Endothelial cell (in vitro differentiated cells): ENCODE results near the gene SSR4. TPM values are rescaled to one million over a fixed set of nuclear protein-coding genes. Genes with fewer than 3 reads are reported as not detected.

ENCODE experiments used
- DNase-seq: peaks from one replicate; pipeline ENCODE4 v3.0.0; 2021; ENCODE audit warnings: low spot score
- H3K27ac Mint-ChIP-seq: one replicate; pipeline ENCODE4 v1.8.0; 2021; ENCODE audit warnings: mixed read lengths, inconsistent platforms; ENCODE audit not compliant: unreplicated experiment
- H3K27me3 Mint-ChIP-seq: one replicate; pipeline ENCODE4 v1.8.0; 2021; ENCODE audit warnings: mild to moderate bottlenecking, moderate library complexity, mixed read lengths, inconsistent platforms; ENCODE audit not compliant: unreplicated experiment
- H3K36me3 Mint-ChIP-seq: one replicate; pipeline ENCODE4 v1.8.0; 2021; ENCODE audit warnings: mild to moderate bottlenecking, low read depth, mixed read lengths, inconsistent platforms; ENCODE audit not compliant: unreplicated experiment
- H3K4me1 Mint-ChIP-seq: one replicate; pipeline ENCODE4 v1.8.0; 2021; ENCODE audit warnings: mild to moderate bottlenecking, mixed read lengths, inconsistent platforms; ENCODE audit not compliant: unreplicated experiment
- H3K4me3 Mint-ChIP-seq: one replicate; pipeline ENCODE4 v1.8.0; 2021; ENCODE audit warnings: mild to moderate bottlenecking, mixed read lengths, inconsistent platforms; ENCODE audit not compliant: unreplicated experiment
- H3K9me3 Mint-ChIP-seq: one replicate; pipeline ENCODE4 v1.8.0; 2021; ENCODE audit warnings: mixed read lengths, inconsistent platforms; ENCODE audit not compliant: unreplicated experiment
- CTCF ChIP-seq: fragments of 200-600 bp; sonication (generic); IDR thresholded peaks from one replicate; pipeline ENCODE4 v1.5.0; 2021; ENCODE audit warnings: antibody characterized with exemption; ENCODE audit not compliant: unreplicated experiment
- total RNA-seq: library from RNA; stranded (reverse); fragmentation: NEBNext Ultra II Directional; extraction: Animal tissue kit (Norgen Biotek cat#: 25700); gene quantifications from one replicate; pipeline ENCODE4 v1.2.1, GENCODE V29; 2021; ENCODE audit not compliant: unreplicated experiment

The SSR4 gene
- total RNA-seq, 1 donor from 2014 or later: 243 TPM

GRCh38 chrX:153770601-153771414 is 23.7 kb upstream of the SSR4 start:
- DNase-seq: no peak
- Mint-ChIP-seq H3K4me3 (no peak overlapping the region), H3K4me1 (peaks cover 2% of the 10 kb centered on the region), H3K27me3 (peaks cover 5% of the 10 kb centered on the region), H3K9me3 (no peaks in the 10 kb centered on the region), H3K36me3 (no peaks in the 10 kb centered on the region), H3K27ac (no peak overlapping the region)
- no peak for TF ChIP-seq CTCF

GRCh38 chrX:153771415-153772315 is 22.8 kb upstream of the SSR4 start:
- TF ChIP-seq CTCF: no peak
- no peaks in the 10 kb centered on the region for H3K4me1 Mint-ChIP-seq
- H3K27me3 Mint-ChIP-seq: peaks cover 5% of the 10 kb centered on the region
- no peaks in the 10 kb centered on the region for H3K36me3 Mint-ChIP-seq
- H3K27ac Mint-ChIP-seq: no peak overlapping the region
- DNase-seq: no peak
- H3K9me3 Mint-ChIP-seq: no peaks in the 10 kb centered on the region
- H3K4me3 Mint-ChIP-seq: no peak overlapping the region

- Mint-ChIP-seq H3K36me3 (no peaks in the 10 kb centered on the region), H3K4me1 (no peaks in the 10 kb centered on the region), H3K9me3 (no peaks in the 10 kb centered on the region), H3K4me3 (no peak overlapping the region), H3K27ac (no peak overlapping the region), H3K27me3 (peaks cover 5% of the 10 kb centered on the region)
- DNase-seq: no peak
- no peak for TF ChIP-seq CTCF
Observed at GRCh38 chrX:153772316-153773217, 21.9 kb upstream of the SSR4 start.

- TF ChIP-seq CTCF: no peak
- Mint-ChIP-seq H3K4me1 (no peaks in the 10 kb centered on the region), H3K4me3 (no peak overlapping the region), H3K27me3 (peaks cover 5% of the 10 kb centered on the region), H3K36me3 (no peaks in the 10 kb centered on the region), H3K27ac (no peak overlapping the region), H3K9me3 (no peaks in the 10 kb centered on the region)
- DNase-seq: no peak
Observed at GRCh38 chrX:153773218-153773611, 21.3 kb upstream of the SSR4 start.
